Loucy (cell line): ENCODE measurements around the gene LINC01488.

ENCODE experiments used
- H2AFZ ChIP-seq: fragments of 200-600 bp; sonication (generic); 2 replicates; pipeline ENCODE4 v1.6.0; 2016; ENCODE audit warnings: antibody characterized with exemption, mild to moderate bottlenecking, low read length, moderate library complexity
- H3F3A ChIP-seq: fragments of 200-600 bp; 2 replicates; pipeline ENCODE4 v1.6.0; 2016; ENCODE audit warnings: antibody characterized with exemption, low read depth, mild to moderate bottlenecking
- H3K27me3 ChIP-seq: fragments of 200-600 bp; sonication (generic); 2 replicates; pipeline ENCODE4 v1.6.1; 2014; ENCODE audit warnings: low read length, mild to moderate bottlenecking; ENCODE audit not compliant: insufficient read depth, poor library complexity, severe bottlenecking
- H3K36me3 ChIP-seq: fragments of 200-600 bp; sonication (generic); 2 replicates; pipeline ENCODE4 v1.6.1; 2016; ENCODE audit warnings: low read length; ENCODE audit not compliant: insufficient read depth
- H3K4me1 ChIP-seq: fragments of 200-600 bp; sonication (generic); 2 replicates; pipeline ENCODE4 v1.5.1; 2014; ENCODE audit warnings: low read length, mild to moderate bottlenecking; ENCODE audit not compliant: insufficient read depth, poor library complexity, severe bottlenecking
- H3K4me2 ChIP-seq: fragments of 200-600 bp; sonication (generic); 2 replicates; pipeline ENCODE4 v1.6.0; 2014; ENCODE audit warnings: antibody characterized with exemption, low read length, low read depth, mild to moderate bottlenecking; ENCODE audit not compliant: poor library complexity, severe bottlenecking
- H3K4me3 ChIP-seq: fragments of 200-600 bp; sonication (generic); 2 replicates; pipeline ENCODE4 v1.5.1; 2014; ENCODE audit warnings: low read length, mild to moderate bottlenecking, mixed read lengths; ENCODE audit not compliant: poor library complexity, severe bottlenecking
- H3K79me2 ChIP-seq: fragments of 200-600 bp; sonication (generic); 2 replicates; pipeline ENCODE4 v1.6.1; 2014; ENCODE audit warnings: low read length; ENCODE audit not compliant: insufficient read depth
- H3K9ac ChIP-seq: fragments of 200-600 bp; sonication (generic); 2 replicates; pipeline ENCODE4 v1.6.0; 2014; ENCODE audit warnings: mild to moderate bottlenecking, low read depth, low read length, moderate library complexity; ENCODE audit not compliant: poor library complexity, severe bottlenecking
- H3K9me2 ChIP-seq: fragments of 200-600 bp; sonication (generic); replicated peaks from 2 replicates; pipeline ENCODE4 v1.6.1; 2016; ENCODE audit warnings: low read depth, low read length, mixed read lengths
- H3K9me3 ChIP-seq: fragments of 200-600 bp; sonication (generic); 2 replicates; pipeline ENCODE4 v1.6.1; 2014; ENCODE audit warnings: mild to moderate bottlenecking, antibody characterized with exemption, low read length, low read depth; ENCODE audit not compliant: insufficient read depth
- H4K20me1 ChIP-seq: fragments of 200-600 bp; sonication (generic); 2 replicates; pipeline ENCODE4 v1.6.0; 2014; ENCODE audit warnings: antibody characterized with exemption, low read length, mild to moderate bottlenecking; ENCODE audit not compliant: insufficient read depth, poor library complexity, severe bottlenecking
- EZH2phosphoT487 ChIP-seq: fragments of 200-600 bp; IDR thresholded peaks from 2 replicates; pipeline ENCODE4 v1.6.1; 2018; ENCODE audit warnings: antibody characterized with exemption, mild to moderate bottlenecking, moderate library complexity, borderline replicate concordance
- TF ChIP-seq, protein P1 (sequence below): fragments of 200-600 bp; sonication (generic); conservative IDR thresholded peaks from 2 replicates; pipeline ENCODE4 v1.5.1; 2014; ENCODE audit warnings: mild to moderate bottlenecking, antibody characterized with exemption, low read length

The LINC01488 gene

DNA sequence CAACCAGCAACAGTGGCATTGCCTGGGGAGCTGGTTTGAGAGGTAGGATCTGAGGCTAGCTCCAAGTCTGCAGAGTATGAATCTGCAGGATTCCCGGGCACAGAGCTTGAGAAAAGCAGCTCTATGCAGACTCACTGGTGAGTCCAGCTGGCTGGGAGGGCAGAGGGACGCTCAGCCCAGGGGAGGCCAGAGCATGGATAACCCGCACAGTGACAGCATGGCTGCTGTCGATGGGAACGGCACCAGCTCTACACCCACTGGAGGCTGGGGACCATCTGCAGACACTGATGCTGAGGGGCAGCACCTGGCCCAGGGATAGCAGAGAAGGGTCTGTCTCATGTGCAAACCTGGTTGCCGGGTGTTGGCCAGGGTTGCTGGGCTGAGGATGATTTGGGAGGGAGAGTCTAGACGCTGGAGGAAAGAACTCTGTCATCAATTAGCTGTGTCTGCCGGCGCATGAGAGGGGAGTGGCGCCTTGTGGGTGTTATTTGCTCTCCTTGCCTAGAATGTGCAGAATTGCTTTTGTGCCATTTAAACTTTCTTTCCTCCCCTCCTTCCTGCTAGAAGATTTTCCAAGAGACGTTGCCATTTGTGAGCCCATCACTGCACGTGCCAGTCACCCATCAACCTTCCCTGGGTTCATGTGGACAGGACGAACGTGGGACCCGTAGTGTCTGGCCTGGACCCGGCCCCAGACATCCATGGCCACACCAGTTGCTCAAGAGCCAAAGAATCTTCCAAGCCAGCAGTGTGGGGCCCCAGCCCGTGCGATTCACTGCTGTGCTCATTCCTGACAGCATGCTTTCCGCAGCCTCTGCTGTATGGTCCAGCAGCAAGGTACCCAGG lies 19.1 kb upstream of the LINC01488 start:
- Histone ChIP-seq H3K4me3 (no peak overlapping the region), H3K9me3 (peaks cover 5% of the 10 kb centered on the region; the same call in 1 of the 2 replicates), H3F3A (no peaks in the 10 kb centered on the region), H4K20me1 (no peaks in the 10 kb centered on the region), H3K9ac (no peak overlapping the region), H3K4me2 (no peak overlapping the region), H2AFZ (no peak overlapping the region), H3K9me2 (no peaks in the 10 kb centered on the region), H3K4me1 (no peaks in the 10 kb centered on the region), H3K27me3 (no peaks in the 10 kb centered on the region), H3K79me2 (no peaks in the 10 kb centered on the region), H3K36me3 (no peaks in the 10 kb centered on the region)
- no peak for TF ChIP-seq EZH2phosphoT487
- TF ChIP-seq, protein P1, sequence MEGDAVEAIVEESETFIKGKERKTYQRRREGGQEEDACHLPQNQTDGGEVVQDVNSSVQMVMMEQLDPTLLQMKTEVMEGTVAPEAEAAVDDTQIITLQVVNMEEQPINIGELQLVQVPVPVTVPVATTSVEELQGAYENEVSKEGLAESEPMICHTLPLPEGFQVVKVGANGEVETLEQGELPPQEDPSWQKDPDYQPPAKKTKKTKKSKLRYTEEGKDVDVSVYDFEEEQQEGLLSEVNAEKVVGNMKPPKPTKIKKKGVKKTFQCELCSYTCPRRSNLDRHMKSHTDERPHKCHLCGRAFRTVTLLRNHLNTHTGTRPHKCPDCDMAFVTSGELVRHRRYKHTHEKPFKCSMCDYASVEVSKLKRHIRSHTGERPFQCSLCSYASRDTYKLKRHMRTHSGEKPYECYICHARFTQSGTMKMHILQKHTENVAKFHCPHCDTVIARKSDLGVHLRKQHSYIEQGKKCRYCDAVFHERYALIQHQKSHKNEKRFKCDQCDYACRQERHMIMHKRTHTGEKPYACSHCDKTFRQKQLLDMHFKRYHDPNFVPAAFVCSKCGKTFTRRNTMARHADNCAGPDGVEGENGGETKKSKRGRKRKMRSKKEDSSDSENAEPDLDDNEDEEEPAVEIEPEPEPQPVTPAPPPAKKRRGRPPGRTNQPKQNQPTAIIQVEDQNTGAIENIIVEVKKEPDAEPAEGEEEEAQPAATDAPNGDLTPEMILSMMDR, result no peak

DNA sequence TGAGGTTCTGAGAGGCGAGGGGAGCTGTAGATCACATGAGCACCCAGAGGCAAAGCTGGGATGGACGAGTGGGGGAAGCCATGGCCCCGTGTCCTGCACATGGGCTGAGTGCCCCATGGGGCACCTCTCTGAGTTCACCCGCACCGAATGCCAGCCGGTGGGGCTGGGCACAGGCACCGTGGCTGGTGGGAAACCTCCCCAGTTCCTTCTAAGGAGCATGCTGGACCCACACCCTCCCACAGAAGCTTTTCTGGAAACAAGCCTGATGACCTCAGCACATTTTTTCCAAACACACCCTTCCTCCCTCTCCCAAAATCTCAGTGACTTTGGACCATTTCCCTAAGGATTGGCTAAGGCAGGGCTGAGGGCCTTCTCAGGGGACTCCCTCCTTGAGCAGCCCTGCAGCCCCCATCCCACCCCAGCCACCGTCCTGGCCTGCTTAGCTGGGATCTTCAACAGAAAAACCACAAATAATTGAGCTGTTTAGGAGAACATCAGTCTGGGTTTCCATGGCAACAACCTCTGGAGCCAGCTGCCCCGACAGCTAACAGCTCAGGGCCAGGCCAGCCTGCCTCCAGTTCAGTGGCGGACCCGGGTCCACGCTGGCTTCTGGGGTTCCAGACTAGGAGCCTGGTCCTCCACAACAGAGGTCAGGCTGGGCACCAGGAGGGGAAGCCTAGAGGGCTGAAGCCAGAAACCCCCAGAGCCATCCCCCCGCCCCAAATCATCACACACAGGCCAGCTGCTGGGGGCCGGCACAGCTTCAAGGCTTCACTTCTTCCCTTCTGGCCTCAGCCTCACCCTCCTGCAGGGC lies 18.1 kb upstream of the LINC01488 start:
- Histone ChIP-seq H2AFZ (no peak overlapping the region), H3K9ac (no peak overlapping the region), H3K4me2 (no peak overlapping the region), H3K27me3 (no peaks in the 10 kb centered on the region), H3F3A (no peaks in the 10 kb centered on the region), H3K4me3 (no peak overlapping the region), H3K9me2 (no peaks in the 10 kb centered on the region), H3K9me3 (no peaks in the 10 kb centered on the region), H3K4me1 (no peaks in the 10 kb centered on the region), H4K20me1 (no peaks in the 10 kb centered on the region), H3K79me2 (no peaks in the 10 kb centered on the region), H3K36me3 (no peaks in the 10 kb centered on the region)
- TF ChIP-seq, protein P1, result no peak
- no peak for TF ChIP-seq EZH2phosphoT487

DNA sequence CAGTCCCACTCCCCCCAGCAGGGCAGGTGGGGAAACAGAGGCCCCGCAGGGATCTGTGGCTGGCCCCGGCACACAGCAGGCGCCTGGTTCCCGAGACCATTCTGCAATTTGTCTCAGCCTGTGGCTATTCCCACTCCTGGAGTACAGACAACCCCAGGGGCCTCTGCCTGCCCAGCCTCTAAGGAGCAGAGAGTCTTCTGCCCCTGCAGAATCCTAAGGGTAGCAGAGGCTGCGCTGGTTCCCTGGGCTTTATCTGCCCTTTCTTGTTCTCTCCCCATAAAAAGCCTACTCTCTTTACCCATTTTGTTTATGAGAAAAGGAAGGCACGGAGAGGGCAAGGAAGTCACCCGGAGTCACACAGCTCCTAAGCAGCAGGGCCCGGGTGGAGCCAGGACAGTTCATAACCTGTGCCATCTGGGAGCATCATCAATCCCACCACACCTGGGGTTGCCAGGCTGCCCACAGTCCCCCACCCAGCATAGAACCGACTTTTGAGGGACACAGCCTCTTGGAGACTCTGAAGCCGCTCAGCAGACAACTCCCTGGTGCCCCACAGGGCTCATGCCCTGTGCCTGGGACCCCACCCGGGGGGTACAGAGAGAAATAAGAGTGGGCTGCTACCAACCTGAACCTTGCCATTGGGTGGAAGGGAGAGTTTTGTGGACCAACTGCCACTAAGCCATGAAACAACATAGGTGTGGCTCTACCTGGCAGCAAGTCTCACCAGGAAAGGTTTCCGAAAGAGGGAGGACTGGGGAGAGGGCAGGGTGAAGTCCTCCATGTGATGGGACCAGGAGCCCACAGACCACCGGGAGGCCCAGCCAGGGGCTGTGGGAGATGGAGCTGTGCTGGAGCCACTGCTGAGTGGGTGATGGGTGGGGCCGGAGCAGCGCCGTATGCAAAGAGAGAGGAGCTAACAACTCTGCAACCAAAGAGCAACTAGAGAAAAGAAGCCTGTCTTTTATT lies 17.2 kb upstream of the LINC01488 start:
- Histone ChIP-seq H3K27me3 (no peaks in the 10 kb centered on the region), H3K9me2 (no peaks in the 10 kb centered on the region), H3F3A (no peaks in the 10 kb centered on the region), H3K4me1 (no peaks in the 10 kb centered on the region), H3K4me3 (no peak overlapping the region), H2AFZ (no peak overlapping the region), H3K36me3 (no peaks in the 10 kb centered on the region), H3K79me2 (no peaks in the 10 kb centered on the region), H4K20me1 (no peaks in the 10 kb centered on the region), H3K4me2 (no peak overlapping the region), H3K9ac (no peak overlapping the region), H3K9me3 (no peaks in the 10 kb centered on the region)
- TF ChIP-seq, protein P1, result no peak
- TF ChIP-seq EZH2phosphoT487, result no peak
